Duodenal mucosa (tissue), 2 donors: ENCODE measurements around the gene MYBPC2.

ENCODE experiments used
- H3K27ac ChIP-seq: one replicate; pipeline ENCODE4 v1.7.0; 2013; ENCODE audit warnings: low read depth, low read length
- H3K27me3 ChIP-seq, 2 donors: one replicate each; pipeline ENCODE4 v1.7.0; 2013; ENCODE audit warnings: low read length in 2 of 2, control low read depth in 1 of 2; ENCODE audit not compliant: insufficient read depth in 2 of 2, control insufficient read depth in 1 of 2
- H3K36me3 ChIP-seq, 2 donors: one replicate each; pipeline ENCODE4 v1.7.0; 2013; ENCODE audit warnings: low read length in 2 of 2, control low read depth in 1 of 2; ENCODE audit not compliant: insufficient read depth in 2 of 2, control insufficient read depth in 1 of 2
- H3K4me1 ChIP-seq, 2 donors: one replicate each; pipeline ENCODE4 v1.7.0; 2013; ENCODE audit warnings: low read length in 2 of 2, control low read depth in 1 of 2; ENCODE audit not compliant: insufficient read depth in 2 of 2, control insufficient read depth in 1 of 2
- H3K4me3 ChIP-seq, 2 donors: one replicate each; pipeline ENCODE4 v1.7.0; 2013; ENCODE audit warnings: low read length in 2 of 2, low read depth in 1 of 2
- H3K9ac ChIP-seq, 2 donors: one replicate each; pipeline ENCODE4 v1.7.0; 2013; ENCODE audit warnings: low read length in 2 of 2, low read depth in 1 of 2
- H3K9me3 ChIP-seq, 2 donors: one replicate each; pipeline ENCODE4 v1.7.0; 2013; ENCODE audit warnings: low read length in 2 of 2, control low read depth in 1 of 2; ENCODE audit not compliant: control insufficient read depth in 1 of 2

Gene MYBPC2

DNA sequence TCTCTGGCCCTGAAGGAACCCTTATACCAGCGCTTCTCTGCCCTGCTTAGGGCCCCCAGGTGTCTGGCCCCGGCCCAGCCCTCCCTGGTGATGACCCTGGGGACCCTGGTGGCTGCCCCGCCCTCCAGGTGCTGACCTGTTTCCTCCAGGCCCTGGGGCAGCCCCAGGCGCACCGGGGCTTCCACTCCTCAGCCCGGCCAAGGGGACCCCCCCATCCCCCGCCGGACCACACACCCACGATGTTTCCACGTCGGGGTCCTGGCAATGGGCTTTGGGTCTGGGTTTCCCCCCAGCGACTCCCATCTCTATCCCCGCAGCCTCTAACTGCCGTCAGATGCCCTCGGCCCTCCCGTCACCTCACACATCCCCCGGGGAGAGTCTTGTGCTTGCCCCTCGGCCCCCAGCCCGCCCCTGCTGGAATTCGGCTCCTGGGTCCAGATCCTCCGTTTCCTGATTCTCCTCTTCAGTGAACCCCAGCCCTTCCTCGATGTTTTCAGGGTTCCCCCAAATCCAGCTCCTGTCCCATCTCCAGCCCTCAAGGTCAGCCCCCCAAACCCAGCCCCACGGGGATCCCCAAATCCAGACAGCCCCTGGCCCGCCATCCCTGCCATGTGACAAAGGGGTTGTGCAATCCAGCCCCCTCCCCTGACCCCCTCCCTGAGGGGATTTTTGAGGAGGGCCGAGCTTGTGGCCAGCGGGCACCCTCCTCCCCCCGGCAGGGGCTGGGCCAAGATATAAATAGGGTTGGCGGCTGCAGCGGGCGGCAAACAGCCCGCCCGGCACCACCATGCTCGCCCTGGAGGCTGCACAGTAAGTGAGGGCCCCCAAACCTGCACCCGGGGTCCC, 14.3 kb upstream of the MYBPC2 start, which contains the start of gene SPIB:
Gene SPIB (plus strand): TSS at position 763 of the 846 bp plus-strand sequence. CDS start 25 bp downstream, at position 788.
- Histone ChIP-seq H3K9me3 (no peaks in the 10 kb centered on the region), H3K9ac (no peak within 1 kb of the TSS), H3K4me3 (peak within 1 kb of the TSS in 1 of 2 donors; percentile 5), H3K36me3 (no peaks in the 10 kb centered on the region), H3K4me1 (peaks cover 0 to 7% of the 10 kb centered on the region in 2 donors), H3K27ac (no peak within 1 kb of the TSS), H3K27me3 (peaks cover 17 to 19% of the 10 kb centered on the region in 2 donors)

GRCh38 chr19:50419022-50419579, 13.6 kb upstream of the MYBPC2 start:
- H3K9me3 ChIP-seq, result no peaks in the 10 kb centered on the region
- peaks cover 0 to 8% of the 10 kb centered on the region in 2 donors for H3K4me1 ChIP-seq
- peaks cover 17 to 19% of the 10 kb centered on the region in 2 donors for H3K27me3 ChIP-seq
- H3K36me3 ChIP-seq, result no peaks in the 10 kb centered on the region
- peak overlapping the region in 1 of 2 donors; percentile 5 for H3K4me3 ChIP-seq
- H3K9ac ChIP-seq, result no peak overlapping the region
- H3K27ac ChIP-seq, result no peak overlapping the region

- Histone ChIP-seq H3K36me3 (no peaks in the 10 kb centered on the region), H3K27me3 (peaks cover 17 to 19% of the 10 kb centered on the region in 2 donors), H3K4me1 (peaks cover 0 to 8% of the 10 kb centered on the region in 2 donors), H3K27ac (no peak overlapping the region), H3K9me3 (no peaks in the 10 kb centered on the region), H3K9ac (no peak overlapping the region), H3K4me3 (peak overlapping the region in 1 of 2 donors; percentile 5)
These were observed 13.1 kb upstream of the MYBPC2 start for GRCh38 chr19:50419580-50420035.

DNA sequence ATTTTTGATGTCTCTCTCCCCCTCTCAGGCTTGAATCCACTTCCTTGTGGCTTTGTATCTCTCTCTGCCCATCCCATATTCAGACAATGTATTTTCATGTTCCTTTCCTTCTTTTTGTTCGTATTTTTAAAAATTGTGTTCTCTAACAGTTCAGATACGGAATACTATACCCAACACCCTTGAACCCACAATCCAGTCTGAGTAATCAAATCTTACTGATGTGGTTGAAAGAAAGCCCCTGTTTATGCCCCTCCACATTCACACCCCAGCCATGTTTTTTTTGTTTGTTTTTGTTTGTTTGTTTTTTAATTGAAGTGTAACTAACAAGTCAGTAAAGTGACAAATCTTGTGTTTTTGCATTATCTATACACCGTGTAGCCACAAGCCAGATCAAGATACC, 12.6 kb upstream of the MYBPC2 start:
- Histone ChIP-seq H3K4me1 (peaks cover 0 to 6% of the 10 kb centered on the region in 2 donors), H3K36me3 (no peaks in the 10 kb centered on the region), H3K9ac (no peak overlapping the region)

GRCh38 chr19:50420808-50421207, 11.9 kb upstream of the MYBPC2 start:
- H3K4me1 ChIP-seq, result peaks cover 0 to 4% of the 10 kb centered on the region in 2 donors
- no peaks in the 10 kb centered on the region for H3K36me3 ChIP-seq
- no peak overlapping the region for H3K27ac ChIP-seq
- H3K4me3 ChIP-seq, result no peak overlapping the region
- peaks cover 17 to 19% of the 10 kb centered on the region in 2 donors for H3K27me3 ChIP-seq
- H3K9me3 ChIP-seq, result no peaks in the 10 kb centered on the region
- no peak overlapping the region for H3K9ac ChIP-seq

More for the DNA sequence above, 12.6 kb upstream of the MYBPC2 start:
- H3K27me3 ChIP-seq, result peaks cover 17 to 19% of the 10 kb centered on the region in 2 donors
- no peak overlapping the region for H3K27ac ChIP-seq
- H3K9me3 ChIP-seq, result no peaks in the 10 kb centered on the region
- H3K4me3 ChIP-seq, result no peak overlapping the region

DNA sequence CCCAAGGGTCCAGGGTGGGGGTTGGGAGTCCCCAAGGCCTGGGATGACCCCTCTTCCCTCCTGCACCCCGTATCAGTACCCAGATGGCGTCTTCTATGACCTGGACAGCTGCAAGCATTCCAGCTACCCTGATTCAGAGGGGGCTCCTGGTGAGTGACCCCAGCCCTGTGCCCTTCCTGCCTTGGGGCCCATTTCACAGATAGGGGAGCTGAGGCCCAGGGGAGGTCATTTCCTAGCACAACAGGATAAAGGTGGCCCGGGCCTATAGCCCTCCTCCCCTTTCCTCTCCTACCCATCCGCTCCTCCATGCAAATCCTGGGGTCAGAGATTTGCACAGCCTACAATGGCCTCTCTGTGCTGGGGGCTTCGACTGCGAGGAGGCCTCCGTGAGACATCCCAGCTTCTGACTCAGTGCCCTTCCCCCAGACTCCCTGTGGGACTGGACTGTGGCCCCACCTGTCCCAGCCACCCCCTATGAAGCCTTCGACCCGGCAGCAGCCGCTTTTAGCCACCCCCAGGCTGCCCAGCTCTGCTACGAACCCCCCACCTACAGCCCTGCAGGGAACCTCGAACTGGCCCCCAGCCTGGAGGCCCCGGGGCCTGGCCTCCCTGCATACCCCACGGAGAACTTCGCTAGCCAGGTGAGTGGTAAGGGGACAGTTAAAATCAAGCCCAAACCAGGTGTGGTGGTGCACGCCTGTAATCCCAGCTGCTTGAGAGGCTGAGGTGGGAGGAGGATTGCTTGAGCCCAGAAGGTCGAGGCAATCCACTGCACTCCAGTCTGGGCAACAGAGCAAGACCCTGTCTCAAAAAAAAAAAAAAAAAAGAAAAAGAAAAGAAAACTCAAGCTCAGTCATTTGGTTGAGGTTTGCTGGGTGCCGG, 10.1 kb upstream of the MYBPC2 start:
- H3K9ac ChIP-seq, result no peak overlapping the region
- H3K4me1 ChIP-seq, result peaks cover 0 to 4% of the 10 kb centered on the region in 2 donors
- H3K9me3 ChIP-seq, result no peaks in the 10 kb centered on the region
- no peaks in the 10 kb centered on the region for H3K36me3 ChIP-seq
- no peak overlapping the region for H3K4me3 ChIP-seq
- peaks cover 17 to 19% of the 10 kb centered on the region in 2 donors for H3K27me3 ChIP-seq
- H3K27ac ChIP-seq, result no peak overlapping the region

GRCh38 chr19:50423279-50424113, 9.2 kb upstream of the MYBPC2 start:
- no peak overlapping the region for H3K27ac ChIP-seq
- H3K4me1 ChIP-seq, result peaks cover 4% of the 10 kb centered on the region in 2 donors

DNA sequence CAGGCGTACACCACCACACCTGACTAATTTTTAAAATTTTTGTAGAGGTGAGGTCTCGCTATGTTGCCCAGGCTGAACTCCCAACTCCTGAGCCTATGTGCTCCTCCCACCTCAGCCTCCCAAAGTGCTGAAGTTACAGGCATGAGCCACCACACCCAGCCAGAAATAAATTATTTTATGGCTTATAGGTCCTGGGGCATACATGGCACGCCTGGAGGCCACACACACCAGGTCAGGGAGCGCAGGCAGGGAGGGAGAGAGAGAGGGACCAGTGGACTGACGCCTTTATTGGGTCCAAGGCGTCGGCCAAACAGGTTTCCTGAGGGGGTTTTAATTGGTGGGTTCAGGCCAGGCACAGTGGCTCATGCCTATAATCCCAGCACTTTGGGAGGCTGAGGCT, 7.1 kb upstream of the MYBPC2 start:
- H3K27me3 ChIP-seq, result peaks cover under 1 to 7% of the 10 kb centered on the region in 2 donors
- no peaks in the 10 kb centered on the region for H3K36me3 ChIP-seq

More at GRCh38 chr19:50423279-50424113, 9.2 kb upstream of the MYBPC2 start:
- H3K9me3 ChIP-seq, result no peaks in the 10 kb centered on the region
- H3K36me3 ChIP-seq, result no peaks in the 10 kb centered on the region
- no peak overlapping the region for H3K4me3 ChIP-seq
- H3K9ac ChIP-seq, result no peak overlapping the region
- H3K27me3 ChIP-seq, result peaks cover 12 to 19% of the 10 kb centered on the region in 2 donors

DNA sequence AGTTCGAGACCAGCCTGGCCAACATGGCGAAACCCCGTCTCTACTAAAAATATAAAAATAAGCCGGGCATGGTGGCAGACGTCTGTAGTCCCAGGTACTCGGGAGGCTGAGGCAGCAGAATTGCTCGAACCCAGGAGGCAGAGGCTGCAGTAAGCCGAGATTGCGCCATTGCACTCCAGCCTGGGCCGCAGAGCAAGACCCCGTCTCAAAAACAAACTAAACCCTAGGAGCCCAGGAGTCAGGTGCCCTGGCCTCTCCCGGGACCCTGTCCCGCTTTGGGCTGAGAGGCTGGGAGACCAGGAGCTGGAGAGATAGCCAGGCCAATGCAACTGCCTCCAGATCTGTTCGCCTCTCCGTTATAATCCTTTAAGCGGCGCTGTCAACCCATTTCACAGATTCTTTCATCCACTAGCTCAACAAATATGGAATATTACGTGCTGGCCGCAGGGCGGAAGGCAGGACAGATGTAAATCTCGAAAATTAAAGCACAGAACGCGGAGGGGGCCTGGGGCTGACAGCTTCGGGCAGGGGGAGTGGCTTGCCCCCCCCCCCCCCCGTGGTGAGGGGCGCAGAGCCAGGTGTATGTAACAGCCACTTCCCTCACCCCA, 5.3 kb upstream of the MYBPC2 start:
- Histone ChIP-seq H3K27ac (no peak overlapping the region), H3K4me3 (peak overlapping the region; percentile 45 to 52)

More for the DNA sequence above, 7.1 kb upstream of the MYBPC2 start:
- Histone ChIP-seq H3K9ac (no peak overlapping the region), H3K4me1 (peaks cover 4% of the 10 kb centered on the region in 2 donors), H3K9me3 (no peaks in the 10 kb centered on the region), H3K27ac (no peak overlapping the region), H3K4me3 (no peak overlapping the region)

More for the DNA sequence above, 5.3 kb upstream of the MYBPC2 start:
- Histone ChIP-seq H3K9me3 (no peaks in the 10 kb centered on the region), H3K9ac (peak overlapping the region in 1 of 2 donors; percentile 25), H3K27me3 (peaks cover 6 to 7% of the 10 kb centered on the region in 2 donors), H3K36me3 (no peaks in the 10 kb centered on the region), H3K4me1 (peaks cover 7 to 16% of the 10 kb centered on the region in 2 donors)
